SH-SY5Y (cell line): ENCODE measurements around the gene GPT2.

Experiments used
- GATA2 ChIP-seq: IDR thresholded peaks from 2 replicates; pipeline ENCODE4 v1.6.1; 2011; ENCODE audit warnings: mild to moderate bottlenecking, low read depth, low read length
- GATA3 ChIP-seq: IDR thresholded peaks from 2 replicates; pipeline ENCODE4 v1.6.1; 2011; ENCODE audit warnings: low read depth, mild to moderate bottlenecking, low read length, moderate library complexity

Gene GPT2

GRCh38 chr16:46883690-46884512 is at the start of gene GPT2:
Gene GPT2 (plus strand): TSS chr16:46884362. CDS start chr16:46884716, 354 bp downstream.
- TF ChIP-seq GATA2 (no peak), GATA3 (no peak)

- TF ChIP-seq GATA3: no peak
- no peak for TF ChIP-seq GATA2
These were observed 47.3 kb upstream of the GPT2 start for GRCh38 chr16:46836534-46837530.

- TF ChIP-seq GATA3: no peak
- TF ChIP-seq GATA2: no peak
These were observed 44.1 kb upstream of the GPT2 start for GRCh38 chr16:46839986-46840443.

- TF ChIP-seq GATA3 (no peak), GATA2 (no peak)
These were observed 41.8 kb upstream of the GPT2 start for GRCh38 chr16:46842192-46842895.

GRCh38 chr16:46843898-46844642 is 40.1 kb upstream of the GPT2 start:
- TF ChIP-seq GATA2: no peak
- TF ChIP-seq GATA3: no peak

- TF ChIP-seq GATA2: no peak
- TF ChIP-seq GATA3: no peak
These were observed 39.4 kb upstream of the GPT2 start for GRCh38 chr16:46844771-46845170.

GRCh38 chr16:46845952-46846351 is 38.2 kb upstream of the GPT2 start:
- TF ChIP-seq GATA2 (no peak), GATA3 (no peak)

- no peak for TF ChIP-seq GATA3
- no peak for TF ChIP-seq GATA2
These were observed 35.1 kb upstream of the GPT2 start for GRCh38 chr16:46848768-46849764.

- no peak for TF ChIP-seq GATA3
- no peak for TF ChIP-seq GATA2
These were observed 33.3 kb upstream of the GPT2 start for GRCh38 chr16:46850619-46851555.

GRCh38 chr16:46852130-46852529 is 32.0 kb upstream of the GPT2 start:
- no peak for TF ChIP-seq GATA2
- no peak for TF ChIP-seq GATA3

GRCh38 chr16:46853713-46854443 is 30.3 kb upstream of the GPT2 start:
- TF ChIP-seq GATA2 (no peak), GATA3 (no peak)

GRCh38 chr16:46854846-46855245 is 29.3 kb upstream of the GPT2 start:
- TF ChIP-seq GATA2: no peak
- TF ChIP-seq GATA3: no peak
